ENCODE results near the gene SYCP2. TPM values are rescaled to one million over a fixed set of nuclear protein-coding genes. Genes with fewer than 3 reads are reported as not detected.

SYCP2 gene
- total RNA-seq, 1 experiment from 2014 or later: 0.40 TPM

GRCh38 chr20:59823491-59824259 is 109.8 kb downstream of the SYCP2 start:
- DNase-seq (ENCODE audit: low read depth): no peak

GRCh38 chr20:59823030-59823423 is 110.4 kb downstream of the SYCP2 start:
- DNase-seq (ENCODE audit: low read depth): no peak

GRCh38 chr20:59822291-59823029 is 111.0 kb downstream of the SYCP2 start:
- no peak for DNase-seq (ENCODE audit: low read depth)

- no peak for DNase-seq (ENCODE audit: low read depth)
Observed at GRCh38 chr20:59821788-59822187, 111.6 kb downstream of the SYCP2 start.

- no peak for DNase-seq (ENCODE audit: low read depth)
Observed at GRCh38 chr20:59821201-59821600, 112.2 kb downstream of the SYCP2 start.

- DNase-seq (ENCODE audit: low read depth): peak; percentile 73
Observed at GRCh38 chr20:59820204-59821041, 113.0 kb downstream of the SYCP2 start.

- DNase-seq (ENCODE audit: low read depth): no peak
Observed at GRCh38 chr20:59819496-59820203, 113.8 kb downstream of the SYCP2 start.

GRCh38 chr20:59818911-59819310 is 114.5 kb downstream of the SYCP2 start:
- no peak for DNase-seq (ENCODE audit: low read depth)

- no peak for DNase-seq (ENCODE audit: low read depth)
Observed at GRCh38 chr20:59817846-59818615, 115.4 kb downstream of the SYCP2 start.

GRCh38 chr20:59817406-59817805 is 116.0 kb downstream of the SYCP2 start:
- no peak for DNase-seq (ENCODE audit: low read depth)

- no peak for DNase-seq (ENCODE audit: low read depth)
Observed at GRCh38 chr20:59816146-59816738, 117.2 kb downstream of the SYCP2 start.

- DNase-seq (ENCODE audit: low read depth): no peak
Observed at GRCh38 chr20:59814840-59815340, 118.5 kb downstream of the SYCP2 start.

GRCh38 chr20:59813948-59814839 is 119.2 kb downstream of the SYCP2 start:
- DNase-seq (ENCODE audit: low read depth): no peak

Other genes with a start within 250 kb of the SYCP2 start
- gene PPP1R3D, start 6.7 kb upstream of the SYCP2 start, total RNA-seq (2014; rRNA removed): 4.3 and 6.3 TPM in 2 replicates
- gene FAM217B, start 6.8 kb upstream of the SYCP2 start, total RNA-seq (2014; rRNA removed): 3.4 and 6.4 TPM in 2 replicates
- gene CDH26, start 24.8 kb upstream of the SYCP2 start, total RNA-seq (2014; rRNA removed): 0.06 TPM in 1 of 2 replicates, not detected in the other